RCC 7860 (cell line): ENCODE measurements around the gene TCF20.

Source experiments
- DNase-seq: peaks from one replicate; pipeline ENCODE4 v3.0.0-alpha.2; 2015; ENCODE audit warnings: low spot score
- FAIRE-seq: peaks from 2 replicates; lab custom pipeline; 2012; peaks lifted over from hg19 to GRCh38; lab: Jason Lieb, UNC

TCF20 gene

GRCh38 chr22:42282252-42282942 lies 11.9 kb upstream of the TCF20 start:
- no peak for FAIRE-seq
- DNase-seq, result no peak

- FAIRE-seq (no peak), DNase-seq (no peak)
Measured at GRCh38 chr22:42281706-42282251, 11.3 kb upstream of the TCF20 start.

DNA sequence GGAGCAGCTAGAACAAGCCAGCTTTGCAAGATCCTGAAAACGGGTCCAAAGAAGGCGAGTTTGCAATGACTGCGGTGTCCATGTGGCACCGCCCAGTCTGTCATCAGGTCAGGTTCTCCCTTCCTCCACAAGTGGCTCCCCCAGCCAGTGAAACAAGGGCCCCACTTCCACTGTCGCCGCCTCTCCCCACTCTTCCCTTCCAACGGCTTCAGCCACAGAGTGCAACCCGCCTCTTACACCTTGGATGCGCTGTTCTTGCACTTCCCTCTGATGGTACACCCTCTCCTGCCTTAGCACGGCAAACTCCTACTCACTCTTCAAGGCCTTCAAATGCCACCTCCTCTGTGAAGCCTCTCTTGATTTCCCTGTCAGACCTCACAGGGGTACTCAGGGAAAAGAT lies 10.8 kb upstream of the TCF20 start:
- DNase-seq, result no peak
- FAIRE-seq, result no peak

- FAIRE-seq, result no peak
Measured at GRCh38 chr22:42280836-42281235, 10.4 kb upstream of the TCF20 start.

DNA sequence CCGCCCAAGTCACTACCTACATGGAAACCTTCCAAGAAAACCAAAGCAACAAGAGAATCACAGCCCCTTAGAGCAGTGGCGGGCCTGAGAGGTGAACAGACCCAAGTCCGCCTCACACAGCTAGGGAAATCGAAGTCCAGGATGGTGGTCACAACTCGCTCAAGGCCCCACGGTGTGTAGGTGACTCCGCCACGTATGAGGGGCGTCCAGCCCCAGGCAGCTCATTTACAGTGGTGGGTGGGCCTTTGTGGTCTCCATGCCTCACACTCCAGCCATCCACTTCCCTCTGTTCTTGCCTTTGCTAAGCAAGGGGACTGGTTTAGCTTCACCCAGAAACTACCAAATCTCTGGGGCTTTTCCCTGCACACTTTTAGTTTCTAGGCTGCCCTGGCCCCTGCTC lies 9.7 kb upstream of the TCF20 start:
- no peak for FAIRE-seq
- DNase-seq, result no peak

More at GRCh38 chr22:42280836-42281235, 10.4 kb upstream of the TCF20 start:
- no peak for DNase-seq

DNA sequence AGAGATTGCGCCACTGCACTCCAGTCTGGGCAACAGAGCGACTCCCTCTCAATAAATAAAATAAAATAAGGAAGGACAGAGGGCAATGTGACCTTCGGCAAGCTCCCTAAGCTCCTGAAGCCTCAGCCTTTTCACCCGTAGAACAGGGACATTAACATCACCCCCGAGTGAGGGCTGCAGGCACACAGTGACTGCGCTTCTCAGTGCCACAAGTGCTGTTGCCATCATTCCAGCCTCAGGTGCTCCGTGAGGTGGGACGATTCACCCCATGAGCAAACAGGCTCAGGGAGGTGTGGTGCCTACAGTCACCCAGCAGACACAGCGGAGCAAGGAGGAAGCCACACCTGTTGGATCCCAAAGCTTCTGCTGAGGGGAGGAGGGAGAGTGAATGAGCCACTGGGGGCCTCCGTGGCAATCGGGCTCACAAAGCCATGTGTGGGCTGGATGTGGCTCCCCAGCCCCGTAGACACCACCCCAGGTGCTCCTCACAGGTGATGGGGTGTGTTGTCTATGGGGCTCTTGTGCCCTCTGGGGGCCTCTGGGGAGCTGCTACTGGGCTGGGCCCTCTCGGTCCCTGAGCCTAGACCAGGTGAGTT lies 9.1 kb upstream of the TCF20 start:
- FAIRE-seq, result no peak
- no peak for DNase-seq

DNA sequence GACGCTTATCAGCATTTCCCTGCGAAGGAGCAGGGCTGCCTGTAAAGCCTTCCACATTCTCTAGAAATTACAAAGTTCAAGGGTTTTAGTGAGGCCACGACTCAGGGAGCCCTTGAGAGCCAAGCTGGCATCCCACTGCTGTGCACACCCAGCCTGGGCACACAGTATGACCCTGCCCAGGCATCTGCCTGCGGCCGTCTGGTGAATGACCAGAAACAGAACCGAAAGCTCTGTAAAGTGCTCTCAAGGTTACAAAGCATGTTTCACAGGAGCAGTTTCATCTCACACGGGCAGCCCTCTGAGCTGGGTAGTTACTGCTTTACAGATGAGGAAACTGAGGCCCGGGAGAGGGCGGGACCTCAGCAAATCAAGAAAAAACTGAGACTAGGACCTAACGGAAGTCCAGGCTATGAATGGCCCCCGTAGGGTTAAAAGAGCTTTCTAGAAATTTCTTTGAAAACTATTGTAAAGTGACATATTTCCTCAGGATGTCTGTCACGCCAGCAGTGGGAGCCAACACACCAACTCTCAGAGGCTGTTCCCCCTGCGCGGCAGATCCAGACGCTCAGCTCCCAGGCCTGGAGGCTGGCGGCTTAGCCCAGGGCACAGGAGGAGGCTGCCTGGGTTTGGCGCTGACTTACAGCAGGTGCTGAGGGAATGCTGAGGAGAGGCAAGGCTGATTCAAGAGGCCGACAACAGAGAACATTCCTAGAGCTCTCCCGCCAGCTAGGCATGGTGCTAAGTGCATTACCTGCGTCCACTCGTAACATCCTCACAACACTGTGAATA lies 7.7 kb upstream of the TCF20 start:
- DNase-seq (no peak), FAIRE-seq (no peak)

- DNase-seq, result no peak
Measured at GRCh38 chr22:42277232-42277753, 6.8 kb upstream of the TCF20 start.

GRCh38 chr22:42275970-42276369 lies 5.5 kb upstream of the TCF20 start:
- DNase-seq, result no peak
- FAIRE-seq, result no peak

More at GRCh38 chr22:42277232-42277753, 6.8 kb upstream of the TCF20 start:
- FAIRE-seq, result no peak

DNA sequence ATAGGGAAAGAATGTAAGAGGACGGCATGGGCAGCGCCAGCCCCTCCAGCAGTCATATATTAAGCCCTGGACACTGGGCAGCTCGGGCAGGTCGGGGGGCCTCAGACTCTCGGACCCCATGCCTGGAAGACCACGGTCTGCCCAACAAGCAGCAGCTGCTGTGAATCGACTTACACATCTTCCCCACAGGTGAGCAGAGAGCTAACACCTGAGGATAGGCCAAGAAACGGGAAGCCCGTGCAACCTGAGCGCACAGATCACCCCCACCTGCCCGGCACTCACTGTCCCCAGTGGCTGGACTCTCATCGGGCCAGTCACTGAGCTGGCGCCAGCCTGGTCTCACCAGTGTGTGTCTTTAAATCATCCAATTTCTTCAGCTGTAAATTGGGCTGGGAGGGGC lies 4.7 kb upstream of the TCF20 start:
- FAIRE-seq (no peak), DNase-seq (no peak)

DNA sequence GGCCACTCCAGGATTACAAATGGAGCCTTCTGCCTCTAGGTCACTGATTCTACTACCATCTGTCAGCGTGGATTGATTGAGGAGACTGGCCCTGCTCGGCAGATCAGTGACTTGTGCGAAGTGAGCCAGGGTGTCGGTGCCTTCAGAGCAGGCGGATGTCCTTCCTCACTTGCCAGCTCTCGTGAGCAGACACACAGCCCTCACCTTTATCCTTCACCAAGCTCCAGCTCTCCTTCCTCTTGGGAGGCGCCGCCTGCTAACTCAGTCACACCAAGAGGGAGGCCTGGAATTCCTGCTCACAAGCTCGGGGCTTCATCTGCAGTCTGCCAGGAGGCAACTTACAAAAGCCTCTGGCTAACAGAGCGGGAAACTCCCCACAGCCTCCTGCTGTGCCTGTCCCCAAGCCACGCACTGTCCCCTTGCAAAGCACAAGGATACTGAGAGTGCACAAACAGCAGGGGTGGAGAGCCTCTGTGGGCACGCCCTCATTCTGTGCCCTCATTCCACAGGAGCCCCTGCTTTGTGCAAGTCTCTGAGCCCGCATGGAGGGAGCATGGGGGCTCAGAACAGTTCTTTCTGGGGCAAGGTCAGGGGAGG lies 3.5 kb upstream of the TCF20 start:
- FAIRE-seq (no peak), DNase-seq (no peak)

DNA sequence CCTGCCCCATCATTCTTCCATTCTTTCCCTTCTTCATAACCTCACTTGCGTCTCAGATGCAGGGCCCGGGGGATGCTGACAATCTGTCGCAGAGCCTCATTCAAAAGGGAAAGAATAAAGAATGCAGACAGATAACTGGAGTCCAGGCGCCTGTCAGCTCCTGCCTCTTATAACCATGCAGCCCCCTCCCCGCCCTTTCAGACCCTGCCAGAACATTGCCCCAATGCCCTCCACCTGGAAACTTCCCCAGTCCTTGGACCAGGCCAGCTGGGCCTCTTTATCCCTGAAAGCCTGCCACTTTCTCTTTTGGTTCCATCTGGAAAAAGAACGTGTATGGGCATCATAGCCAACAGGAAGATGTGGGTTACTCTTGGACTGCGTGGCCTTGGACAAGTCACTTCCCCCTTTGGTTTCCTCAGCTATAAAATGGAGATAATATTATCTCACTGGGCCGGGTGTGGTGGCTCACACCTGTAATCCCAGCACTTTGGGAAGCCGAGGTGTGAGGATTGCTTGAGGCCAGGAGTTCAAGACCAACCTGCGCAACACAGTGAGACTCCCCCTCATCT lies 2.1 kb upstream of the TCF20 start:
- no peak for FAIRE-seq
- no peak for DNase-seq

- DNase-seq, result no peak
- FAIRE-seq, result no peak
Measured at GRCh38 chr22:42271906-42272305, 1.5 kb upstream of the TCF20 start.

DNA sequence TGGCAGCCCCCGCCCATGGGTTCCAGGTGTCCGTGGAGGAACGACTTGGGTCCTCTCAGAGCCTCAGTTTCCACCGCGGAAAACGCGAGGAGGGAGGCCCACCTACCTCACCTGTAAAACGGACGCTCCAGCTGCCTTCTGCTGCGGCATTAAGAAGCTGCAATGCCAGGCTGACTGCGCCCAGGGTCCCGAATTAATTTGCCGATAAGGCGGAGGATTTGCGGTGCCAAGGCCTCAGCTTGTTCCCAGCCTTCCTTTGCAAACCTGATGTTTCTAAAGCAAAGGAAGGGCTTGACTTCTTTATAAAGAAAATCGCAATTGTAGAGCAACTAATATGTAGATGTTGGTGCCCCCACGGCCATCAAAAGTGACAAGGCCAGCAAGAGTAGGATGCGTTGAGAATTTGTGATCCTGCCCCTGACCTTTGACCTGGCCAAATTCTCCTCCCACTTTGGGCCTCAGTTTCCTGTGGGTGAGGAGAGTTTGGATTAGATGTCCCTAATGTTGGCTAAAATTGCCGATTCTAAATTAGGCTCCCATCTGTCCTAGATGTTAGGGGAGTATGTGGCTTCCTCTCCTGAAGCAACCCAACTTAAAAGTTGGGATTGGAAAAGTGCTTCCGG lies 849 bp upstream of the TCF20 start:
- no peak for DNase-seq
- FAIRE-seq, result no peak

DNA sequence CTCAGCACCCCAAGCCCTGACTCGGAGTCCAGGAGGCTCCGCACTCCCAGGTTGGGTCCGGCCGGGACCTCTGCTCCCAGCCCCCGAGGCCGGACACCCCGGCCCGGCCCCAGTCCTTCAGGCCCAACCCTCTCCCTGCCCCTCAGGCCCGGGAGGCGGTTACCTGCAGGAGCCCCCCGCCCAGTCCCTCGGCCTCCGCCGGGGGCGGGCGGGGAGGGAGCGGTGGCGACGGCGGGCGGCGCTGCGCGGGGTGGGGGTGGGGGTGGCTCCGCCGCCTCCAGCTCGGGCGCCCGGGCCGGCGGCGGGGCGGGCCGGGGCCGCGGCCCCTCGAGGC lies 310 bp downstream of the TCF20 start:
- FAIRE-seq, result no peak
- no peak for DNase-seq

DNA sequence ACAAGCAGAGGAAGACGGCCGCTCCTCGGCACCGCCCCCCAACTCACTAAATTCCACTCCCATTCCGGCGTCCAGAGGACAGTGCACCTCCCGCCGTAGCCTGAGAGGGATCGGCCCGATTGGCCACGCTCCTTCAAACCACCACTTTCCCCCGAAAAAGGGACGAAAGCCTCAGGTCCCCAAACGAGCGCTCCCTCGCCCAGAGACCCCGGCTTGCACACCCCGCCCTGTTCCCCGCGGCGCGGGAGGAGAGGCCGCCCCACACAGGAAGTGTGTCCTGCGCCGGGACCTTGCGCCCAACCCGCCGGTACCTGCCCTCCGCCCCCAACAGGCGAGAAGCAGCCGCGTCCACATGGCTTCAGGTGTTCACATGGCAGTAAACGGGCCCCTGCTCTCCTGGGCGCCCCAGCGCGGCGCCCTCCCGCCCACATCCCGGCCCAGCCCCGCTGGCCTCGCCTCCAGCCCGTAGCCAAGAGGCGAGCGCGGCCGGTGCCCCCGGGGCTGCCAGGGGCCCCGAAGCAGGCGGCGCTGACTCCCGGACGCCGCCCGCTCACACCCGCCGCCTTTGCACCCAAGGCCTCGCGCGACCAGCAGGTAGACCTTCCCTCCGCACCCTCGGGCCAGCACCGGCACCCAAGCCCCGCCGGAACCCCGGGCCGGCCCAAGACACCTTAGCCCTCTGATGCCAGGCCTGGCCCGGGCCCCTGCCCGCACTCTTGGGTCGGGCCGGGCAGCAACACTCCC lies 849 bp downstream of the TCF20 start:
- DNase-seq (peak; percentile 29), FAIRE-seq (no peak)

- DNase-seq (no peak), FAIRE-seq (no peak)
Measured at GRCh38 chr22:42268852-42269410, 1.5 kb downstream of the TCF20 start.

- FAIRE-seq (no peak), DNase-seq (no peak)
Measured at GRCh38 chr22:42265321-42265720, 5.1 kb downstream of the TCF20 start.

DNA sequence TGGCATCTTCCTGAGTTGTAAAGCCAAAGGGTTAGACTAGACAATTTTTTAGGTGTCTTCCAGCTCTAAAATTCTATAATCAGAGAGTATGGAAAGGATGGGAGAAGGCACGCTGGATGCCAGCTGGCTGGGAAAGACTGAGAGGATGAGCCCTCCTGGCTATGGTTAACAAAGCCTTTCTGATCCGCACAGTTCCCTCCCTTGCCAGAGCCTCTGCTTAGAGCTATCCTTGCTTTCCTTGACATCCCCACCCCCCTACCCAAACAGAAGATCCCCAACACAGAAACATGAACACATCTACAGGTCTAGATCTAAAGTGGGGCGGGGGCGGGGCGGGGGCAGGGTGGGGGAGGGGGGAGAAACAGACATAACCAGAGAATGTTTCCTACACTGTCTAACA lies 6.5 kb downstream of the TCF20 start:
- FAIRE-seq (no peak), DNase-seq (no peak)
